HG02623 (cell line): ENCODE measurements around the gene EPHB4.
"Not testable (repeated sequence)": the region's sequence is repeated elsewhere in the genome, so short reads cannot be mapped to it uniquely, and the experiment has no call there.

Source experiments
- ATAC-seq: cut with Tn5 transposase; IDR thresholded peaks from one replicate; pipeline ENCODE4 v1.9.1; 2021; ENCODE audit warnings: moderate library complexity; ENCODE audit not compliant: unreplicated experiment

EPHB4 gene

DNA sequence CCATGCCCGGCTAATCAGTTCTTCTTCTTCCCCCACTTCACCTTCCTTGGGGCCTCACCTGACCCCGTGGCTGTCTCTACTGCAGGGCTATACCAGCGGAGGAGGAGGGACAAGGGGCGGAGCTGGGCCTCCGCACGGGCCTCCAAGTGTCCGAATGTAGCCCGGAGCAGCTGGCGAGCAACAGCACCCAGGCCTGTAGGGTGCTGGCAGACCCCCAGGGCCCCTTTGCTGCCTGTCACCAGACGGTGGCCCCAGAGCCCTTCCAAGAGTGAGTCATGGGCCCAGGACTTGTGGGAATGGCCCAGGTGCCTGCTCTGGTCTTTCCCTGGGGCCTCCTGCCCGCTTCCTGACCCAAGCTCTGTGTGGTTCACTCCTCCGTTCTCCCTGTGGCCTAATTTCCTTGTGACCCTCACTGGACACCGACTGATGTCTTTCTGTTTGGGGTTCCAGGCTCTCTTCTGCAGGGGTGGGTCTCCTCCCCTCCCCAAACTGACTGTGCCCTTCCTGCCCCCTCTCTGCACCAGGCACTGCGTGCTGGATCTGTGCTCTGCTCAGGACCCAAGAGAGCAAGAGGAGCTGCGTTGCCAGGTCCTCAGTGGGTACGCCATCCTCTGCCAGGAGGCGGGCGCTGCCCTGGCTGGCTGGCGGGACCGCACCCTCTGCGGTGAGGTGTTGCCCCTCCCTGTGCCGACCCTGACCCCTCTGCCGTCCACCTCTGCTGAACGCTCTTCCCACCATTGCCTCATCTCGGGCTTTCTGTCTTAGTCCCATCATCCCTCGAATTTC lies 35.2 kb downstream of the EPHB4 start:
- ATAC-seq: no peak

DNA sequence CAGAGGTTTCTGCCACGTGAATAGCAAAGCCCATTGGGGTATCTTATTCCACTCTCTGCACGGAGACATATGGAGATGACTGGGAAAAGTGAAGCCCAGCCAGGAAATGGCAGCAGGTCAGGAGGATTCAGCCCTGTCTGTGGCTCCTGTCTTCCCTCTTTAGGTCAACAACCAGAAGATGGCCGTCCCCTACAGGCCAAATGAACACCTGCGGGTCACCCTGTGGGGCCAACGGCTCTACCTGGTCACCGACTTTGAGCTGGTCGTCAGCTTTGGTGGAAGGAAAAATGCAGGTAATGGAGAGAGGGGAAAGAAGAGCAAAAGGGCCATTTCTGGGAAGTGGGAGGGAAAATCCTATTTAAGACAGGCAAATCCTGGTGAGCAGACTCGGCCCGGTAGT lies 38.3 kb downstream of the EPHB4 start:
- ATAC-seq: no peak

DNA sequence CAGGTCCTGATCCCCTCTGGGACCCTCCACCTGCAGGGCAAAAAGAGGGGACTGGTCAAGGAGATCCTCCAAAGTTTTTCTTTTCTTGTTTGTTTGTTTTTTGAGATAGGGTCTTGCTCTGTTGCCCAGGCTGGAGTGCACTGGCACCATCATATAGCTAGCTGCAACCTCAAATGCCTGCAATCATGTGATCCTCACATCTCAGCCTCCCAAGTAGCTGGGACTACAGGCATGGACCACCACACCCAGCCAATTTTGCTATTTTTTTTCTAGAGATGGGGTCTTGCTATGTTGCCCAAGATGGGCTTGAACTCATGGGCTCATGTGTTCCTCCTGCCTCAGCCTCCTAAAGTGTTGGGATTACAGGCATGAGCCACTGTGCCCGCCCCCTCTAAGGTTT lies 41.0 kb downstream of the EPHB4 start:
- no peak for ATAC-seq

DNA sequence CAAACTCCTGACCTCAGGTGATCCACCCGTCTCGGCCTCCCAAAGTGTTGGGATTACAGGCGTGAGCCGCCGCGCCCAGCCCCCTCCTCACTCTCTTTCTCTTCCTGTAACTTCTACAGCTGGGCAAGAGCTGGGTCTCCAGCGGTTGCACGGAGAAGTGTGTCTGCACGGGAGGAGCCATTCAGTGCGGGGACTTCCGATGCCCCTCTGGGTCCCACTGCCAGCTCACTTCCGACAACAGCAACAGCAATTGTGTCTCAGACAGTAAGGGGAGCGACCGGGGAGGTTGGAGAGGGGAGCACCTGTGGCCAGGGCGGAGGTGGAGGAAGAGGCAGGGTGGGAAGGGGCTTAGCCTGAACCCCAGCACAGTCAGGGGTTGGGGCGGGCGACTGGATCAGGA lies 41.4 kb downstream of the EPHB4 start:
- ATAC-seq: no peak

DNA sequence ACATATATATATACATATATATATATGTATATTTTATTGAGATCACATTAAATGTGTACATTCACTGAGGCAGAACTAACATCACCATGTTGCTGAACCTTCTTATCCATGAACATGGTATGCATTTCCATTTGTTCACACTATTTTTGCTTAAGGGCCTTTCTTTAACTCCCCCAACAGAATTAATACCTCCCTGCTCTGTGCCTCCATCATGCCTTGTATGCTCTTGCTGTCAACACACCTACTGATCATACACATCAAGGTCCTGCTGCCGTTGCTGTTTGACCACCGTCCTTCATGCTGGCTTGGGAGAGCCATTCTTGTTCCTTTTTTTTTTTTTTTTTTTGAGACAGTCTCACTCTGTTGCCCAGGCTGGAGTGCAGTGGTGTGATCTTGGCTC lies 43.5 kb downstream of the EPHB4 start:
- no peak for ATAC-seq

DNA sequence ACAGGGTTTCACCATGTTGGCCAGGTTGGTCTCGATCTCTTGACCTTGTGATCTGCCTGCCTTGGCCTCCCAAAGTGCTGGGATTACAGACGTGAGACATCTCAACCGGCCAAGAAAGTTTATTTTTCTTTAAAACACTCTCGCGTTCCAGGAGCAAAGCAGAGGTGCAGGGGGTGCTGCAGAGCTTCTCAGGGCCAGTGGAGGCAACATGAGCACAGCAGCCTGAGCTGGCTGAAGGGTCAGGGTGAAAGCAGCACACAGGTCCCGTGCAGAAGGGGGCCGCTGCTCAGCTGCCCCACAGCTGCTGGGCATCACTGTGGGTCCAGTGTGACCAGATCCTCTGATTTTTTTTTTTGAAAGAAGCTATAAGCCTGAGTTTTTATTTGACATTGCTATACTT lies 46.1 kb downstream of the EPHB4 start:
- no peak for ATAC-seq

DNA sequence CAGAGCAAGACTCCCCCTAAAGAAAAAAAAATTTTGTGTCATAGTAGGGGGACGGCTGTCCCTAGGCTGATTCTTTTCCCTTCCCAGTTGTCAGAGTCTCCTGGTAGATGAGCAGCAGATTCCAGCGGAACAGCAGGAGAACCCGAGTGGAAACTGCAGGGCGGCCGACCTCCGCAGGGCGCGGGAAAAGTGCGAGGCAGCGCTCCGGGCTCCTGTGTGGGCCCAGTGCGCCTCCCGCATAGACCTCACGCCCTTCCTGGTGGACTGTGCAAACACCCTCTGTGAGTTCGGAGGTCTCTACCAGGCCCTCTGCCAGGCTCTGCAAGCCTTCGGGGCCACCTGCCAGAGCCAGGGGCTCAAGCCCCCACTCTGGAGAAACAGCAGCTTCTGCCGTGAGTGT lies 48.0 kb downstream of the EPHB4 start:
- ATAC-seq: no peak

DNA sequence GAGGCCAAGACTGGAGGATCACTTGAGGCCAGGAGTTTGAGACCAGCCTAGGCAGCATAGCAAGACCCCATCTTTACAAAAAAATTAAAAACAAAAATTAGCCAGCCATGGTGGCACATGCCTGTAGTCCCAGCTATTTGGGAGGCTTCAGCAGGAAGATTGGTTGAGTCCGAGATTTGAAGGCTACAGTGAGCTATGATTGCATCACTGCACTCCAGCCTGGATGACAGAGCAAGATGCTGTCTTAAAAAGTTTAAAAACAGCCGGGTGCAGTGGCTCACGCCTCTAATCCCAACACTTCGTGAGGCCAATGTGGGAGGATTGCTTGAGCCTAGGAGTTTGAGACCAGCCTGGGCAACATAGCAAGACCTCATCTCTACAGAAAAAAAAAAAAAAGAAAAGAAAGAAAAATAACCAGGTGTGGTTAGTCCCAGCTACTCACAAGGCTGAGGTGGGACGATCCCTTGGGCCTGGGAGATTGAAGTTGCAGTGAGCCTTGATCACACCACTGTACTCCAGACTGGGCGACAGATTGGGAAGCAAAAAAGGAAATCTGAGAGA lies 49.2 kb downstream of the EPHB4 start:
- no peak for ATAC-seq

DNA sequence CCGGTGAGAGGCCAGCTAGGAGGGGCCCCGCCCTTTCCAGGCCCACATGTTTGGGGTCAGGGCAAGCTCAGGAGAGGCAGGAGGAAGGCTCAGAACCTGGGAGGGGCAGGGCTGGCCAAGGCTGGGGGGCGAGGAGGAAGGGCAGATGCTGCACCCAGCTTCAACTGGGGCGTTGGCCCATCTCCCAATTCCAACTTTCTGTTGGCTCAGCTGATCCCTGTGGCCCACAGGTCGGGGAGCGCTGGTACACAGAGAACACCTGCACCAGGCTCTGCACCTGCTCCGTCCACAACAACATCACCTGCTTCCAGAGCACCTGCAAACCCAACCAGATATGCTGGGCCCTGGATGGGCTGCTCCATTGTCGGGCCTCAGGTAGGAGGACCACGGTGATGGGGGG lies 53.8 kb downstream of the EPHB4 start:
- ATAC-seq: no peak

DNA sequence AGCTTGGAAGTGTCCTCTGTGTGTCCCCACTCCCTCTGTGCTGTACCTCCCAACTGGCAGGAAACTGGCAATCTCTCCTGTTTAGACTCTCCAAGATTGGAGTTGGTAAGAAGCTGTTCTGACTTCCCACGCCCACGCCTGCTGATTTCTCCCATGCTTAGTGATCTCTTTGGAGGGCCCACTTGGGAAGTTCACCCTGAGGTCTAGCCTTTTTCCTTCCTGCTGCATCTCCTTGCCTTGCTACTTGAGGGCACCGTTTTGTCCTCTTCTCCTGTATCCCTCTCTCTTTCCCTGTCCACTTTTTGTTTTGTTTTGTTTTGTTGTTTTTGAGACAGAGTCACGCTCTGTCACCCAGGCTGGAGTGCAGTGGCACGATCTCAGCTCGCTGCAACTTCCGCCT lies 58.5 kb downstream of the EPHB4 start:
- ATAC-seq: no peak

DNA sequence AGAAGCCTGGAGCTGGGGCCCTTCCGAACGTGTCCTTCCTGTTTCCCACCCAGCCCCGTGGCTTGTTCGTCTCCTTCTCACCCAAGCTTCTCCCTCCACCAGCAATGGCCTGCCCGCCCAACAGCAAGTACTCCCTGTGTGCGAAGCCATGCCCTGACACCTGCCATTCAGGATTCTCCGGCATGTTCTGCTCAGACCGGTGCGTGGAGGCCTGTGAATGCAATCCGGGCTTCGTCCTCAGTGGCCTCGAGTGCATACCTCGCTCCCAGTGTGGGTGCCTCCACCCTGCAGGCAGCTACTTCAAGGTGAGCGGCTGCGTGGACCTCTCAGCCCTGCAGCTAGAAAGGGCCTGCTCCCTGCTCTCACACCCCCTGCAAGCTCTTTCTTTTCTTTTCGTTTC lies 62.1 kb downstream of the EPHB4 start:
- ATAC-seq: no peak

DNA sequence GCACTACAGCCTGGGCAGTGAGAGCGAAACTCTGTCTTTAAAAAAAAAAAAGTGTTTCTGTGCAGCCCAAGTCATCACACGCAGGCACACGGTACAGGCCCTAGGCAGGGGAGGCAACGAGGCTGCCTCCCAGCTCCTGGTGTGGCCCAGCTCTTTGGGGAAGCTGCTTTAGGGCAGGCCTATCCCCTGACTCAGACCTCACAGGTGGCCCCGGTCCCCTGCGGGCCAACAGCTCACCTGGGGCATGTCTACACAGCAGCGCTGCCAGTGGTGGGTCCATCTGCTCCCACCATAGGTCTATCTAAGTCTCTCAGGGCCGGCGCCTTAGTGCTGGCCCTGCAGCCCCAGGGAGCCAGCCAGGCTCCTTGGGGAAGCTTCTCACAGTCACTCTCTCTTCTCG lies 62.5 kb downstream of the EPHB4 start:
- no peak for ATAC-seq

DNA sequence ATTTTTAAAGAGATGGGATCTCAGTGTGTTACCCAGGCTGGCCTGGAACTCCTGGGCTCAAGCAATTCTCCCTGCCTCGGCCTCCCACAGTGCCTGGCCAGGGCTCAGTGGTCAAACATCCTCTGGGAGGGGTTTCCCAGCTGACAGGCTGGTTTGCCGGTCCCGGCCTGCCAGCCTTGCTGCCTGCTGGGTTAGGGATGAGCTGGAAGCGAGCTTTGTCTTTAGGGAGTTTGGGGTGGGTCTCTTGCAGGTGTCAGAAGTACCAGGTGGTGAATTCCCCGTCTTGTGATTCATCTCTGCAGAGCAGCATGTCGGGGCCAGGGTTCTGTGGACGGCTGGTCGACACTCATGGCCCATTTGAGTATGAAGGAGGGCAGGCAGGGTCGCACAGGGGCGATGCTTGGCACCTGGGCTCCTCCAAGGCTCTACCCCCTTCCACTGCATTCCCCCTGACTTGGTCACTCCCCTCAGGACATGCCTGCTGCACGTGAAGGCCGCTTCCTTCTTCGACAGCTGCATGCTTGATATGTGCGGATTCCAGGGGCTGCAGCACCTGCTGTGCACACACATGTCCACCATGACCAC lies 63.7 kb downstream of the EPHB4 start:
- no peak for ATAC-seq

DNA sequence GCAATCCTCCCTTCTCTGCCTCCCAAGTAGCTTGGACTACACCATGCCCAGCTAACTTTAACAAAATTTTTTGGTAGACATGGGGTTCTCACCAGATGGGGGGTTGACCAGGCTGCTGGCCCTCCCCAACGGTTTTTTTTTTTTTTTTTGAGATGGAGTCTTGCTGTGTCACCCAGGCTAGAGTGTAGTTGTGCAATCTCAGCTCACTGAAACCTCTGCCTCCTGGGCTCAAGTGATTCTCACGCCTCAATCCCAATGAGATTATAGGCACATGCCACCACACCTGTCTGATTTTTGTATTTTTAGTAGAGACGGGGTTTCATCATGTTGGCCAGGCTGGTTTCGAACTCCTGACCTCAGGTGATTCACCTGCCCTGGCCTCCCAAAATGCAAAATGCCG lies 64.5 kb downstream of the EPHB4 start:
- ATAC-seq: not testable (repeated sequence)

DNA sequence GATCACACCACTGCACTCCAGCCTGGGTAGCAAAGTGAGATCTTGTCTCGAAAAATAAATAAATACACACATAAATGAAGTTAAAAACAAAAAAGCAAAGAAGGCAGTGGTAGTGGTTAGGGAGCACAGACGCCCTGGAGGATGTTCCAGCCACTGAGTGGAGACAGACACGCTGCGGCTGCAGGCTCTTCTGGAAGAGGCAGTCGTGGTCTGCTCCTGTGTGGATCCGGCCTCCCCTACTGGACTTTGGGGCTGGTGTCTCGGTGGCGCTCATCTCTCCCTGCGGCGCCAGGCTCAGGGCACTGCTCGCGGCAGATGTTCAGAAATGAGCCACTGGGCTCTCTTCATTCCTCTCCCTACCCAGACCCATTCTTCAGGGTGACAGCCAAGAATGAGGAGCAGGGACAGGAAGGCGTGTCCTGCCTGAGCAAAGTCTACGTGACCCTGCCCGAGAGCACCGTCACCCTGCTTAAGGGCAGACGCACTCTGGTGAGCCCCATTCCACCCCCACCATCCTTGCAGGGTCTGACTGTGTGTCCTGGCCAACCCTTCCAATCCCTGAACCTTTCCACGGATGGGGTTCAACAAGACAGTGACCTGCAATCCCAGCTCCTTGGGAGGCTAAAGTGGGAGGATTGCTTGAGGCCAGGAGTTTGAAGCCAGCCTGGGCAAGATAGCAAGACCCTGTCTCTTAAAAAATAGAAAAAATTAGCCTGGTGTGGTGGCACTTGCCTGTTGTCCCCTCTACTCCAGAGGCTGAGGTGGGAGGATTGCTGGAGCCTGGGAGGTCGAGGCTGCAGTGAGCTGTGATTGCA lies 67.8 kb downstream of the EPHB4 start:
- no peak for ATAC-seq

DNA sequence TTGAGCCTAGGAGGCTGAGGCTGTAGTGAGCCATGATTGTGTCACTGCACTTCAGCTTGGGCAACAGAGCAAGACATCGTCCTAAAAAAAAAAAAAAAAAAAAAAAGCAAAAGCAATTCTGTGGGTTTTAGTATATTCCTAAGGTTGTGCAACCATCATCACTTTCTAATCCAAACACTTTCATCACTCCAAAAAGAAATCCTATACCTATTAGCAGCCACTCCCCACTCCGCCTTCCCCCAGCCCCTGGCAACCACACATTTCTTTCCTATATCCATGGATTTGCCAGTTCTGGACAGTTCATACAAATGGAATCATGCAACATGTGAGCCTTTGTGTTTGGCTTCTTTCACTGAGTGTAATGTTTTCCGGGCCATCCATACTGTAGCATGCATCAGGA lies 73.6 kb downstream of the EPHB4 start:
- ATAC-seq: no peak

DNA sequence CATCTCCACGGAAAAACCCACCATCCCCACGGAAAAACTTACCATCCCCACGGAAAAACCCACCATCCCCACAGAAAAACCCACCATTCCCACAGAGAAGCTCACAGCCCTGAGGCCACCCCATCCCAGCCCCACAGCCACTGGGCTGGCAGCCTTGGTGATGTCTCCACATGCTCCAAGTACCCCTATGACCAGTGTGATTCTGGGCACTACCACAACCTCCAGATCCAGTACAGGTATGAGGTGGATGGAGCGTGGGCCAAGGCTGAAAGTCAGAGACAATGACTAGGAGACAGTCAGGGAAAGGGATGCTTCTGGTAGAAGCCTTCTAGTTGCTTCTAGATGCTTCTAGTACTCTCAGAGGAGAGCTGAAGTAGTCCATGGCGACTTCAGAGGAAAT lies 74.3 kb downstream of the EPHB4 start:
- ATAC-seq: no peak
